Measurements from ENCODE around the gene IL36RN. TPM values are rescaled to one million over a fixed set of nuclear protein-coding genes. Genes with fewer than 3 reads are reported as not detected.

Gene IL36RN
- total and polyA plus RNA-seq, 9 donors, result 0.16 to 5.0 TPM; not detected in 7

DNA sequence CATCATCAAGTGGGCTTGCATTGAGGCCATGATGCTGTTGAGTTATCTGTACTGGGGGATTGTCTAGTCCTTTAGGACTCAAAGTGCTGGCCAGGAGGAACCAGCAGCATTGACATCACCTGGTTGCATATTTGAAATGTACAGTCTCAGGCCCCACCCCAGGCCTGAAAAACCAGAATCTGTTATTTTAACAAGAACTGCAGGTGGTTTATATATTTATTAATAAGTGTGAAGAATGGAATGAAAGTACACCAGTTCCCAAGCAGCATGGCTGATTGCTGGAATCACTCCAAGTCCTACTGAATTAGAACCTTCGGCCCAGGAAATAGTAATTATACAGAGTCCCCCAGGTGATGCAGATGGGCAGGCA lies 11.6 kb downstream of the IL36RN start:
- Histone ChIP-seq H3K4me1 (ENCODE audit: control insufficient read depth, insufficient read depth, low read length) (peaks cover 9% of the 10 kb centered on the region), H3K27ac (ENCODE audit: low read length) (no peak overlapping the region), H3K36me3 (ENCODE audit: control insufficient read depth, insufficient read depth, low read length) (no peaks in the 10 kb centered on the region), H3K27me3 (ENCODE audit: control insufficient read depth, insufficient read depth, low read length) (no peaks in the 10 kb centered on the region), H3K9me3 (replicated peaks; ENCODE audit: control insufficient read depth, low read depth, low read length) (no peaks in the 10 kb centered on the region), H3K4me3 (ENCODE audit: low read length) (no peak overlapping the region)
- DNase-seq, result no peak
- WGBS (ENCODE audit: insufficient coverage), result no CpG with 5 or more reads among the region's 1 CpG

DNA sequence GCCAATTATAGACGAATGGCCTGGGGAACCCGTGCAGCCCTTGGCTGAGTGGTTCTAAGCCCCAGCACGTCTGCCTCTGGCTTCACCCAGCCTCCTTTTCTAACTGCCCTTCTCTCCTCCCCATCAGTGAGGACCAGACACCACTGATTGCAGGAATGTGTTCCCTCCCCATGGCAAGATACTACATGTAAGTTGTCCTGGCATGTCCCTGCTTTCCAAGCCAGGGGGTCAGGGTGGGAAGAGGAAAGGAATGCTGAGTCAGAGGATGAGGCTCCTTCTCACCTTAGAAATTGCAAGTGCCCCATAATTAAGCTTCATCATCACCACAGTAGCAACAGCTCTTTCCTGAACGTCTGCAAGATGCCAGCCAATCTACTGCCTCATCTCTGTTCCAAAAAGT lies 13.6 kb downstream of the IL36RN start:
- no peak for DNase-seq
- Histone ChIP-seq H3K27me3 (ENCODE audit: control insufficient read depth, insufficient read depth, low read length) (no peaks in the 10 kb centered on the region), H3K4me3 (ENCODE audit: low read length) (no peak overlapping the region), H3K4me1 (ENCODE audit: control insufficient read depth, insufficient read depth, low read length) (peaks cover 9% of the 10 kb centered on the region), H3K36me3 (ENCODE audit: control insufficient read depth, insufficient read depth, low read length) (no peaks in the 10 kb centered on the region), H3K27ac (ENCODE audit: low read length) (no peak overlapping the region), H3K9me3 (replicated peaks; ENCODE audit: control insufficient read depth, low read depth, low read length) (no peaks in the 10 kb centered on the region)
- 67% methylated on average over 1 of the region's 4 CpGs for WGBS (ENCODE audit: insufficient coverage)

DNA sequence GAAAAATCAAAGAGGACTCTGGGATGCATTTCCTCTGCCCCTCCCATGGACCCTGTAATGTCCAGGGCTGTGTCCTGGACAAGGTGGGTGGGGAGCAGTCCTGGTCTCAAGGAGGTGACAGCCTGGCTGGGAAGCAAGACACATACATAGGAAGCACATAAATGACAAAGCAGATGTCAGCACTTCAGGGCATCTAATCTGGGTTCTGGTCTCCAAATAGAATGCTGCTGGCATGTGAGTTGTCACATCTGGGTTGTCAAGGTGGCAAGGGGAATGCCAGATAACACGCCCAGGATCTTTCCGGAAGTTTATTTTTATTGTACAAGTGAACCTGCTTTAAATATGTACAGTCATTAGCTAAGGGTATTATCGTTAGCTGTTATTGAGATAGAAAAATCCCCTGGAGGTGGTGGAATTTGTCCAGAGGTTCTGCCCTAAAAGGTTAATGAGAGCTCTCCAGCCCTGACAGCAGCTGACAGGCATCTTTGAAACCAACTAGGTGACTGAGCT lies 14.4 kb downstream of the IL36RN start:
- Histone ChIP-seq H3K36me3 (ENCODE audit: control insufficient read depth, insufficient read depth, low read length) (no peaks in the 10 kb centered on the region), H3K4me3 (ENCODE audit: low read length) (no peak overlapping the region), H3K27ac (ENCODE audit: low read length) (no peak overlapping the region), H3K9me3 (replicated peaks; ENCODE audit: control insufficient read depth, low read depth, low read length) (no peaks in the 10 kb centered on the region), H3K27me3 (ENCODE audit: control insufficient read depth, insufficient read depth, low read length) (no peaks in the 10 kb centered on the region), H3K4me1 (ENCODE audit: control insufficient read depth, insufficient read depth, low read length) (peaks cover 17% of the 10 kb centered on the region)
- 100% methylated on average over 2 of the region's 3 CpGs for WGBS (ENCODE audit: insufficient coverage)
- no peak for DNase-seq

DNA sequence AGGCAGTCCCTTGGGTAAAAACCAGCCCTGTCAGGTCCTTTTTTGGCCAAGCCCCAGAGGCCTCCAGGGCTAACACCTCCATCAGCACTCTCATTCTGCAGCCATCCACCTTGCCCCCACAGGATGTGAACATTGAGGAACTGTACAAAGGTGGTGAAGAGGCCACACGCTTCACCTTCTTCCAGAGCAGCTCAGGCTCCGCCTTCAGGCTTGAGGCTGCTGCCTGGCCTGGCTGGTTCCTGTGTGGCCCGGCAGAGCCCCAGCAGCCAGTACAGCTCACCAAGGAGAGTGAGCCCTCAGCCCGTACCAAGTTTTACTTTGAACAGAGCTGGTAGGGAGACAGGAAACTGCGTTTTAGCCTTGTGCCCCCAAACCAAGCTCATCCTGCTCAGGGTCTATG lies 16.0 kb downstream of the IL36RN start:
- Histone ChIP-seq H3K36me3 (ENCODE audit: control insufficient read depth, insufficient read depth, low read length) (no peaks in the 10 kb centered on the region), H3K27me3 (ENCODE audit: control insufficient read depth, insufficient read depth, low read length) (no peaks in the 10 kb centered on the region), H3K4me3 (ENCODE audit: low read length) (no peak overlapping the region), H3K27ac (ENCODE audit: low read length) (no peak overlapping the region), H3K9me3 (replicated peaks; ENCODE audit: control insufficient read depth, low read depth, low read length) (no peaks in the 10 kb centered on the region), H3K4me1 (ENCODE audit: control insufficient read depth, insufficient read depth, low read length) (peaks cover 21% of the 10 kb centered on the region)
- 73% methylated on average over 2 of the region's 5 CpGs for WGBS (ENCODE audit: insufficient coverage)
- DNase-seq, result no peak

- Histone ChIP-seq H3K9me3 (replicated peaks; ENCODE audit: control insufficient read depth, low read depth, low read length) (no peaks in the 10 kb centered on the region), H3K27me3 (ENCODE audit: control insufficient read depth, insufficient read depth, low read length) (no peaks in the 10 kb centered on the region)
These were observed 16.6 kb downstream of the IL36RN start for GRCh38 chr2:113075600-113075999.

DNA sequence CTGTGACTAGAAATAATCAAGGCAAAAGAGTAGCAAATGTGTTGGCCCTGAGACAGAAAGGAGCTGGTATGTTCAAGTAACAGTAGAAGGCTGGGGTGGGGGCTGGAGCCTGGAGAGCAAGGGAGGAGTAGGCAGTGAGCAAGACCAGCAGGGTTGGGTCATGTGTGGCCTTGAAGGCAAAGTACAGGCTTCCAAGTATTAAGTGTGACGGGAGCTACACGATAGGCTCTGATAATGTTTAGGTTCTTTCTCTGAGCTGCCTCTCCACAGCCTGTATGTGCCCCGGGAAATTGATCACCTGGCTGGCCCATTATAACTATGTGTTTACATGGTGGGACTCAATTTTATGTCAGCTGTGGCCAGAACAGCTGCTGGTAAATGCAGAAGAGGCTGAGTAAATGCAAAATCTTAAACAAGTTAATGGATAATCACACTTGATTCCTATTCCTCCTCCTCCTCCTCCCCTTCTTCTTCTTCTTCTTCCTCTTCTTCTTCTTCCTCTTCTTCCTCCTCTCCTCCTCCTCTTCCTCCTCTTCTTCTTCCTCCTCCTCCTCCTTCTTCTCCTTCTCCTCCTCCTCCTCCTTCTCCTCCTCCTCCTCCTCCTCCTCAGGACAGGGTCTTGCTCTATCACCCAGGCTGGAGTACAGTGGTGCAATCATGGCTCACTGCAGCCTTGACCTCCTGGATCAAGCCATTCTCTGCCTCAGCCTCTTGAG lies 18.1 kb downstream of the IL36RN start:
- no peak overlapping the region for H3K4me3 ChIP-seq (ENCODE audit: low read length)
- H3K27me3 ChIP-seq (ENCODE audit: control insufficient read depth, insufficient read depth, low read length), result no peaks in the 10 kb centered on the region
- peaks cover 21% of the 10 kb centered on the region for H3K4me1 ChIP-seq (ENCODE audit: control insufficient read depth, insufficient read depth, low read length)
- no peaks in the 10 kb centered on the region for H3K36me3 ChIP-seq (ENCODE audit: control insufficient read depth, insufficient read depth, low read length)
- no peak overlapping the region for H3K27ac ChIP-seq (ENCODE audit: low read length)
- peak; percentile 12 for DNase-seq
- WGBS (ENCODE audit: insufficient coverage), result 78% methylated on average over 3 of the region's 3 CpGs
- no peaks in the 10 kb centered on the region for H3K9me3 ChIP-seq (replicated peaks; ENCODE audit: control insufficient read depth, low read depth, low read length)

More at GRCh38 chr2:113075600-113075999, 16.6 kb downstream of the IL36RN start:
- no peak overlapping the region for H3K4me3 ChIP-seq (ENCODE audit: low read length)
- no peaks in the 10 kb centered on the region for H3K36me3 ChIP-seq (ENCODE audit: control insufficient read depth, insufficient read depth, low read length)
- no CpG with 5 or more reads among the region's 3 CpGs for WGBS (ENCODE audit: insufficient coverage)
- no peak overlapping the region for H3K27ac ChIP-seq (ENCODE audit: low read length)
- H3K4me1 ChIP-seq (ENCODE audit: control insufficient read depth, insufficient read depth, low read length), result peaks cover 21% of the 10 kb centered on the region
- DNase-seq, result no peak

- 44% methylated on average over 1 of the region's 1 CpG for WGBS (ENCODE audit: insufficient coverage)
- H3K27ac ChIP-seq (ENCODE audit: low read length), result no peak overlapping the region
- H3K36me3 ChIP-seq (ENCODE audit: control insufficient read depth, insufficient read depth, low read length), result no peaks in the 10 kb centered on the region
- no peak for DNase-seq
- H3K4me1 ChIP-seq (ENCODE audit: control insufficient read depth, insufficient read depth, low read length), result peaks cover 21% of the 10 kb centered on the region
- no peak overlapping the region for H3K4me3 ChIP-seq (ENCODE audit: low read length)
- H3K27me3 ChIP-seq (ENCODE audit: control insufficient read depth, insufficient read depth, low read length), result no peaks in the 10 kb centered on the region
- H3K9me3 ChIP-seq (replicated peaks; ENCODE audit: control insufficient read depth, low read depth, low read length), result no peaks in the 10 kb centered on the region
These were observed 18.9 kb downstream of the IL36RN start for GRCh38 chr2:113077921-113078320.

GRCh38 chr2:113078350-113078839 lies 19.4 kb downstream of the IL36RN start:
- H3K27ac ChIP-seq (ENCODE audit: low read length), result no peak overlapping the region

DNA sequence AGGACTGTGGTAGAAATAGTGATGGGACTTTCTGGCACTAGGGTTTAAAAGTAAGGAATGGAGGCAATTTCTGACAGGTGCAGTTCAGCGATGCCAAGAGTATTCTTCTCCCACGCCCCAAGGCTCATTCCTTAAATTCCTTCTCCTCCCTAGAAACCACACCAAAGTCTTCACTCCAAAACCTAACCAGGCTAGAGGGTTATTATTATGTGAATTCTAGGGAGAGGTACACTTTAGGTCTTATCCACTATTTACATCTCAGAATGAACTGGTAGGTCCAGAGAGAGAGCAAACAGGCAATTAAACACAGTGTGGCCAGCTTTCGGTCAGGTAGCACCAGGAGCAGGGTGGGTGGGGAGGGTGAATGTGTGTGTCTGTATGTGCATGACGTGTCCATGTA lies 20.1 kb downstream of the IL36RN start:
- H3K4me1 ChIP-seq (ENCODE audit: control insufficient read depth, insufficient read depth, low read length), result peaks cover 17% of the 10 kb centered on the region
- WGBS (ENCODE audit: insufficient coverage), result 100% methylated on average over 1 of the region's 4 CpGs
- no peaks in the 10 kb centered on the region for H3K9me3 ChIP-seq (replicated peaks; ENCODE audit: control insufficient read depth, low read depth, low read length)
- no peaks in the 10 kb centered on the region for H3K36me3 ChIP-seq (ENCODE audit: control insufficient read depth, insufficient read depth, low read length)
- DNase-seq, result peak; percentile 16
- no peaks in the 10 kb centered on the region for H3K27me3 ChIP-seq (ENCODE audit: control insufficient read depth, insufficient read depth, low read length)
- no peak overlapping the region for H3K4me3 ChIP-seq (ENCODE audit: low read length)
- no peak overlapping the region for H3K27ac ChIP-seq (ENCODE audit: low read length)

More at GRCh38 chr2:113078350-113078839, 19.4 kb downstream of the IL36RN start:
- peaks cover 21% of the 10 kb centered on the region for H3K4me1 ChIP-seq (ENCODE audit: control insufficient read depth, insufficient read depth, low read length)
- DNase-seq, result peak; percentile 44
- no peaks in the 10 kb centered on the region for H3K27me3 ChIP-seq (ENCODE audit: control insufficient read depth, insufficient read depth, low read length)
- no peaks in the 10 kb centered on the region for H3K36me3 ChIP-seq (ENCODE audit: control insufficient read depth, insufficient read depth, low read length)
- H3K9me3 ChIP-seq (replicated peaks; ENCODE audit: control insufficient read depth, low read depth, low read length), result no peaks in the 10 kb centered on the region
- WGBS (ENCODE audit: insufficient coverage), result 52% methylated on average over 3 of the region's 6 CpGs
- no peak overlapping the region for H3K4me3 ChIP-seq (ENCODE audit: low read length)

DNA sequence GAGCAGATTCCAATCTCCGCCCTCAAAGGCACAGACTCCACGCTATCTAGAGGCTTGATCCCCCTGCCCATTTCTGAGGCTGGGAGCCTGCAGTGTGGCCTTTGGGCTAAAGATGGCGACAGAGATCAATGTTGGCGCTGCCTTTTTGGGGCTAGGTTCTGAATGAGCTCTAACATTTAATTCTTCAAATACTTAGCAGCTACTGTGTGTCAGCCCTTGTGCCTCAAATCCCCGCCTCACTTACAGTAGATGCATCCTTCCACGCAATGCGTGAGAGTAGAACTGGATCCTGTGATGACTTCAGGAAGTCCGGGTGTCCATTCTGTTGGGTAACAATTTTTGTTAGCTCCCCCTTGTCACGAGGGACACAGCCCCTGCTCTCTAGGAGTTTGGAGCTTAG lies 21.1 kb downstream of the IL36RN start:
- DNase-seq, result peak; percentile 27
- Histone ChIP-seq H3K27ac (ENCODE audit: low read length) (no peak overlapping the region), H3K9me3 (replicated peaks; ENCODE audit: control insufficient read depth, low read depth, low read length) (no peaks in the 10 kb centered on the region), H3K27me3 (ENCODE audit: control insufficient read depth, insufficient read depth, low read length) (no peaks in the 10 kb centered on the region), H3K4me1 (ENCODE audit: control insufficient read depth, insufficient read depth, low read length) (peaks cover 11% of the 10 kb centered on the region), H3K4me3 (ENCODE audit: low read length) (no peak overlapping the region), H3K36me3 (ENCODE audit: control insufficient read depth, insufficient read depth, low read length) (no peaks in the 10 kb centered on the region)
- WGBS (ENCODE audit: insufficient coverage), result 6% methylated on average over 6 of the region's 9 CpGs
